Endothelial cell of umbilical vein (primary cell): ENCODE results near the gene CEP250.

ENCODE experiments used
- CTCF ChIP-seq, 2 donors: IDR thresholded peaks; 1 replicate in 1 of 2; 2 replicates in 1 of 2; pipeline ENCODE4 v1.5.1; 2011; ENCODE audit warnings: low read length in 2 of 2, mild to moderate bottlenecking in 2 of 2, moderate library complexity in 2 of 2, control low read depth in 1 of 2, inconsistent platforms in 1 of 2, low read depth in 1 of 2; ENCODE audit not compliant: insufficient read depth in 1 of 2; ENCODE audit errors: extremely low read depth in 1 of 2
- EZH2 ChIP-seq: IDR thresholded peaks from 2 replicates; pipeline ENCODE4 v1.6.1; 2012; ENCODE audit warnings: borderline replicate concordance, low read depth, mild to moderate bottlenecking, moderate library complexity, low read length, inconsistent platforms; ENCODE audit not compliant: severe bottlenecking
- FOS ChIP-seq: IDR thresholded peaks from 2 replicates; pipeline ENCODE4 v1.6.1; 2011; ENCODE audit warnings: mild to moderate bottlenecking, low read length, moderate library complexity, borderline replicate concordance; ENCODE audit not compliant: insufficient read depth
- GATA2 ChIP-seq: IDR thresholded peaks from 2 replicates; pipeline ENCODE4 v1.7.0; 2011; ENCODE audit warnings: low read depth, mild to moderate bottlenecking, moderate library complexity, mixed read lengths, low read length; ENCODE audit not compliant: insufficient read length, insufficient read depth
- JUN ChIP-seq: IDR thresholded peaks from 2 replicates; pipeline ENCODE4 v1.6.1; 2011; ENCODE audit warnings: borderline replicate concordance, low read depth; ENCODE audit not compliant: insufficient read length, insufficient read depth
- MYC ChIP-seq: IDR thresholded peaks from one replicate; pipeline ENCODE4 v1.6.1; 2011; ENCODE audit warnings: mild to moderate bottlenecking, low read depth, low read length
- POLR2A ChIP-seq: IDR thresholded peaks from 2 replicates; pipeline ENCODE4 v1.6.1; 2012; ENCODE audit warnings: low read depth, mild to moderate bottlenecking, control low read depth, low read length
- POLR2AphosphoS5 ChIP-seq: IDR thresholded peaks from 2 replicates; pipeline ENCODE4 v1.6.1; 2012; ENCODE audit warnings: low read depth, mild to moderate bottlenecking, control low read depth, low read length, moderate library complexity; ENCODE audit not compliant: insufficient read depth
- TF ChIP-seq, protein P1 (sequence below): IDR thresholded peaks from 2 replicates; pipeline ENCODE4 v1.6.1; 2011; ENCODE audit not compliant: insufficient read depth, insufficient read length

GRCh38 chr20:35465976-35466375 lies 10.6 kb downstream of the CEP250 start:
- TF ChIP-seq EZH2 (no peak), CTCF (IDR thresholded peaks at IDR 0.05; ENCODE audit: extremely low read depth in 1 of 2, insufficient read depth in 1 of 2, low read depth in 1 of 2, low read length in 2 of 2) (no peak), POLR2AphosphoS5 (no peak), POLR2A (no peak), JUN (no peak), MYC (no peak), FOS (no peak), GATA2 (no peak)
- TF ChIP-seq, protein P1, sequence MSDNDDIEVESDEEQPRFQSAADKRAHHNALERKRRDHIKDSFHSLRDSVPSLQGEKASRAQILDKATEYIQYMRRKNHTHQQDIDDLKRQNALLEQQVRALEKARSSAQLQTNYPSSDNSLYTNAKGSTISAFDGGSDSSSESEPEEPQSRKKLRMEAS, result no peak
